GM23248 (cell line): ENCODE measurements around the gene HPN.

ENCODE experiments used
- EZH2 ChIP-seq: fragments of 200-600 bp; sonication (generic); IDR thresholded peaks from 2 replicates; pipeline ENCODE4 v1.6.1; 2018; ENCODE audit warnings: antibody characterized with exemption, mild to moderate bottlenecking; ENCODE audit not compliant: insufficient read depth, poor library complexity, severe bottlenecking
- EZH2phosphoT487 ChIP-seq: fragments of 200-600 bp; sonication (generic); IDR thresholded peaks from 2 replicates; pipeline ENCODE4 v1.6.1; 2018; ENCODE audit warnings: antibody characterized with exemption, moderate library complexity, mild to moderate bottlenecking, low read depth; ENCODE audit not compliant: insufficient read depth

DNA sequence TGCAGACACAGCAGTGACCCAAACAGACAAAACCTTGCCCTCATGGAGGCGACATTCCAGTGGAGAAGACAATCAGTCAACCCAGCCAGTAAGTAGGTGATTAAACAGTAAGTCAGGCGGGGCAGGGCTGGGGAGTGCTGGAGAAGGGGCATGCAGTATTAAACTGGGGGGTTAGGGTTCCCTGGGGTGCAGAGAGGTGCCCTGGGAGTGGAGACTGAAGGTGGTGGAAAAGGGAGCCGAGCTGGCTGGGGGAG lies 42.9 kb downstream of the HPN start:
- no peak for TF ChIP-seq EZH2
- TF ChIP-seq EZH2phosphoT487, result no peak
